IPS-NIHi7 (cell line): ENCODE results near the gene KAT6B.
"Not testable (repeated sequence)": the region's sequence is repeated elsewhere in the genome, so short reads cannot be mapped to it uniquely, and the experiment has no call there.

Experiments
- DNase-seq: peaks from one replicate; pipeline ENCODE4 v3.0.0; 2012; ENCODE audit warnings: mixed read lengths; ENCODE audit errors: extremely low spot score

The KAT6B gene

GRCh38 chr10:74826142-74827044 is at the start of gene KAT6B:
Gene KAT6B (plus strand): TSS chr10:74826600. CDS start chr10:74842858, 16,258 bp downstream.
- DNase-seq = peak; percentile 95

- DNase-seq = no peak
These were observed 47.8 kb upstream of the KAT6B start for GRCh38 chr10:74778436-74779094.

- DNase-seq = not testable (repeated sequence)
These were observed 44.5 kb upstream of the KAT6B start for GRCh38 chr10:74781870-74782269.

GRCh38 chr10:74784462-74784861 is 41.9 kb upstream of the KAT6B start:
- DNase-seq = no peak

- DNase-seq = no peak
These were observed 40.3 kb upstream of the KAT6B start for GRCh38 chr10:74786126-74786525.

GRCh38 chr10:74787457-74787856 is 38.9 kb upstream of the KAT6B start:
- DNase-seq = no peak

GRCh38 chr10:74791979-74792378 is 34.4 kb upstream of the KAT6B start:
- DNase-seq = not testable (repeated sequence)

GRCh38 chr10:74792726-74793125 is 33.7 kb upstream of the KAT6B start:
- no peak for DNase-seq

- DNase-seq = not testable (repeated sequence)
These were observed 33.2 kb upstream of the KAT6B start for GRCh38 chr10:74793240-74793639.

- no peak for DNase-seq
These were observed 31.9 kb upstream of the KAT6B start for GRCh38 chr10:74794531-74794930.

GRCh38 chr10:74797550-74797949 is 28.9 kb upstream of the KAT6B start:
- no peak for DNase-seq

GRCh38 chr10:74799721-74800221 is 26.6 kb upstream of the KAT6B start:
- no peak for DNase-seq

GRCh38 chr10:74801447-74801846 is 25.0 kb upstream of the KAT6B start:
- DNase-seq = no peak

GRCh38 chr10:74808501-74808900 is 17.9 kb upstream of the KAT6B start:
- no peak for DNase-seq

GRCh38 chr10:74810087-74810486 is 16.3 kb upstream of the KAT6B start:
- no peak for DNase-seq

GRCh38 chr10:74813381-74814259 is 12.8 kb upstream of the KAT6B start:
- peak; percentile 50 for DNase-seq

GRCh38 chr10:74814797-74815196 is 11.6 kb upstream of the KAT6B start:
- no peak for DNase-seq

- no peak for DNase-seq
These were observed 9.4 kb upstream of the KAT6B start for GRCh38 chr10:74816824-74817498.

- DNase-seq = no peak
These were observed 4.9 kb upstream of the KAT6B start for GRCh38 chr10:74821501-74821900.

- no peak for DNase-seq
These were observed 4.3 kb upstream of the KAT6B start for GRCh38 chr10:74822101-74822500.

GRCh38 chr10:74822521-74823089 is 3.8 kb upstream of the KAT6B start:
- DNase-seq = no peak
